Caki2 (cell line): ENCODE measurements around the gene SLC35F2. TPM values are rescaled to one million over a fixed set of nuclear protein-coding genes. Genes with fewer than 3 reads are reported as not detected.
"Not testable (repeated sequence)": the region's sequence is repeated elsewhere in the genome, so short reads cannot be mapped to it uniquely, and the experiment has no call there.

Experiments
- DNase-seq: peaks from one replicate; pipeline ENCODE4 v3.0.0-alpha.2; 2015; ENCODE audit warnings: low read depth
- in situ Hi-C: cut with HindIII; loops from 2 replicates; pipeline ENCODE4 v1.10.0; 2016; ENCODE audit warnings: low sequenced_read_pairs, low pct_unique_long_range_greater_than_20kb, mixed read lengths
- total RNA-seq: library from RNA; depleted of rRNA; stranded (reverse); fragments of >200 nt; shearing (Covaris generic); gene quantifications from 2 replicates; pipeline ENCODE4 v1.2.3, GENCODE V29; 2014; ENCODE audit warnings: low replicate concordance

SLC35F2 gene
- total RNA-seq, 1 experiment from 2014 or later, result 32.0 TPM

DNA sequence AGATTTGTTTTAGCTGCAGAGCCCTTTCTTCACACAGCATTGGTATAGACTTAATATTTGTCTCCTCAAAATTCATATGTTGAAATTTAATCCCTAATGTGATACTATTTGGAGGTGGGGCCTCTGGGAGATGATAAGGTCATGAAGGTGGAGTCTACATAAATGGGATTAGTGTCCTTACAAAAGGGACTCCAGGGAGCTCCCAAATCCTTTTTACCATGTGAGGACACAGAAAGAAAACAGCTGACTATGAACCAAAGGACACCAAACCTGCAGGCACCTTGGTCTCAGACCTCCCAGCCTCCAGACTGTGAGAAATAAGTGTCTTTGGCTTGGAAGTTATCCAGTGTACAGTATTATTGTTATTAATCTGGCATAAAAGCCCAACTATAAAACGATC is 10.2 kb downstream of the SLC35F2 start:
- in situ Hi-C loops, result no loop called here
- DNase-seq, result no peak

DNA sequence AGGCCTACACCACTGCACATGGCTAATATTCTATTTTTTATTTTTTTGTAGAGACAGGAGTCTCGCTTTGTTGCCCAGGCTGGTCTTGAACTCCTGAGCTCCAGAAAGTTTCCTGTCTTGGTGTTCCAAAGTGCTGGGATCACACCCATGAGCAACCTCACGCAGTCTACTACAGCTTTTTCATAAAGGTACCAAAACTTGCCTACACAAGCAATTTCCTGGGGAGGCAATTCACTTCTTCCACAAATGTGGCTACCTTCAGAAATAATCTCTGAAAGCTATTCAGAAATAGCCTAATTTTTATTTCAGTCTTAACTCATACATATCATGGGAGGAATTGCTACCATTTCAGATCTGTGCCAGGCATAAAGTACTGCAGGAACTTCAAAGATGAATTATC is 11.4 kb downstream of the SLC35F2 start:
- no peak for DNase-seq
- in situ Hi-C loops, result no loop called here

DNA sequence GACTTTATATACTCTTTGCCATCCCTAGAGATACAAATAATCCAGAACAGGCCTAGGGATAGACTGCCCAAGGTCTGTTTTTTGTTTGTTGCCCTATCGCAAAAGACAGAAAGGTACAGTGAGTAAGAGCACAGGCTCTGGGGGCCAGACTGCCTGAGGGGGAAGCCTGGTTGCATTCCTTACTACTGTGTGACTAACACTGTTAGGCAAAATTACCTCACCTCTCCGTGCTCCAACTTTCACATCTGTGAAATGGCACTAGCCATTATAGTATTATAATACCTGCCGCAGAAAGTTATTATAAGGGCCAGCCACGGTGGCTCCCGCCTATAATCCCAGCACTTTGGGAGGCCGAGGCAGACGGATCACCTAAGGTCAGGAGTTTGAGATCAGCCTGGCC is 14.5 kb downstream of the SLC35F2 start:
- peak; percentile 16 for DNase-seq
- in situ Hi-C loops, result no loop called here

DNA sequence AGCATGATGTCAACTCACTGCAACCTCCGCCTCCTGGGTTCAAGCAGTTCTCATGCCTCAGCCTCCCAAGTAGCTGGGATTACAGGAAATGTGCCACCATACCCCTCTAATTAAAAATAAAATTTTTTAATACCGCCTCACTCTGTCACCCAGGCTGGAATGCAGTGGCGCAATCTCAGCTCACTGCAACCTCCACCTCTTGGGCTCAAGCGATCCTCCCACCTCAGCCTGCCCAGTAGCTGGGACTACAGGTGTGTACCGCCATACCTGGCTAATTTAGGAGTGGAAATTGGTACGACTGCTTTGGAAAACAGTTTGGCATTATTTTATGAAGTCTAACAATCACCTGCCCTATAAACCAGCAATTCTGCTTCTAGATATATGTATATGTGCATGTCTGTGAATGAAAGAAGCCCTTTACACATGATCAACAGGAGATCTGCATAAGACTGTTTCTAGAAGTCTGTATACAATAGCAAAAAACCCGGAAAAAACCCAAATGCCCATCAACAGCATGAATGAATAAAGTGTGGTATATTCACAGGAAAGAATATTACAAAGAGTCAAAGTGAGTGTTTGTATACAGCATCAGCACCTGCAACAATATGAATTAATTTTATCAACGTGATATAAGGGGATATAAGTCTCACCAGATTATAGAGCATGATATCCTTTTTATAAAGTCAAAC is 16.0 kb downstream of the SLC35F2 start:
- in situ Hi-C loops, result no loop called here
- DNase-seq, result no peak

DNA sequence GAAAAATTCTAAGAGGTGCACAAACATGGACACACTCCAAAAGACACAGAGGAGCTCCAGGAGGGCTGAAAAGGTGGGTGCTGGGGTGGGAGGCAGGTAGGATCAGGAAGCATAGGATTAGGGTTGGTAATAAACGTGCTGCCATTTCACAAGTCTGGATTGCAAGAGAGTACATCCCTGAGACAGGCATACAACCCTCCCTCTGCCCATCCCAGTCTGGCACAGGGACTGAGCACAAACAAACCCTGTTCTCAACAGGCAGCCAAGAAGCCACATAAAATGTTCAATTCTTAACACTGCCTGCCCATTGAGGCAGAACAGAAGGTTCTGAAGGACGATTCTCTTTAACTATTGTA is 18.5 kb downstream of the SLC35F2 start:
- no peak for DNase-seq
- in situ Hi-C loops, result no loop called here

DNA sequence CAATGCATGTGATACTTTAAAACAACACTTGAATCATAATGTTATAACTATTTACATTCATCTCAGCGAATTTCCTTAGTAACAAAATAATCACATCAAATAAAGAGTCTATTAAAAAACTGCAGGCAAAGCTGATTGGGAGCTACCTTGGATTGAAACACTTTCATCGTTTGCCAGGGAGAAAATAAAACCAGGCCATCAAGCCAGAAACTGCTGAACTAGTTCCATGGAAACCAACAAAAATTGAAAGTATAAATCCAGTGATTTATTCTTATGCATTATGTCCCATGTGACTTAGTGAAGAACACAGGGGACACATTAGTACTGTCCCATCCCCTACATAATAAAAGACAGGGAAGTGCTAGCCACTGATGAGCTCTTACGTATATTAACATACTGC is 21.7 kb downstream of the SLC35F2 start:
- no peak for DNase-seq
- in situ Hi-C loops, result no loop called here

DNA sequence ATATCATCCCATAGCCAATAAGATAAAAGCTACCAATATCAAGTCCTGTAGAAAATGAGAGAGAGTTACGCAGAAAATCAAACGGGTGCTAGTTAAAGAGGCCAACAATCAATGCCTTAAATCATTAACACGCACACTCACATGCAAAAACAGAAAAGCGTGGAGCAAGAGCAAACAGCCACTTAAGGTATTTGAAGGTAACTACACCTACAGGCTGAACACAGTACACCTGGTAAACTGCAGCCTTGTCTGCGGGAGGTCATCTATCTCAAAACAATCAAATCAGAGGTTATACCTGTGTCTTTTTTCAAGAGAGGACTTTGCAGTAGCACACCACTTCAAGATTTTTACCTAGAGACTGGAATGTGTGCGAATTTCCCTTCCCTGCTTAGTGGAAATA is 23.6 kb downstream of the SLC35F2 start:
- in situ Hi-C loops, result no loop called here
- DNase-seq, result no peak

DNA sequence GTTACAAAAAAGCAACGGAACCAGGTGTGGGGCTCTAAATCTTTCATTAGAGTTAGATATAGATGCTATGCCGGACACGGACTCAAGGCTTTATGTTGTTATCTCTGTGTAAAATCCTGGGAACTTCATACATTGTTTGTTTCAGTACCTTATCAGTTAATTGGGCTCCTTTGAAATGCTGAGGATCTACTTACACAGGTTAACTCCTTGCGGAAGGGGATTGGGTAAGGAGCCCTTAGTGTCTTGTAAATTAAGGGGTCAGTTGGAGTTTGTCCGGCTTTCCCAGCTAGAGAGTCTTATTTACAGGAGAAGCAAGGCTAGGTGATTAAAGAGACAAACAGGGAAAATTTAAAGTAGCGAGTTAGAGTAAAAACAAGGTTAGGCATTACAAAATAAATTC is 24.7 kb downstream of the SLC35F2 start:
- DNase-seq, in situ Hi-C loops: not testable (repeated sequence)

DNA sequence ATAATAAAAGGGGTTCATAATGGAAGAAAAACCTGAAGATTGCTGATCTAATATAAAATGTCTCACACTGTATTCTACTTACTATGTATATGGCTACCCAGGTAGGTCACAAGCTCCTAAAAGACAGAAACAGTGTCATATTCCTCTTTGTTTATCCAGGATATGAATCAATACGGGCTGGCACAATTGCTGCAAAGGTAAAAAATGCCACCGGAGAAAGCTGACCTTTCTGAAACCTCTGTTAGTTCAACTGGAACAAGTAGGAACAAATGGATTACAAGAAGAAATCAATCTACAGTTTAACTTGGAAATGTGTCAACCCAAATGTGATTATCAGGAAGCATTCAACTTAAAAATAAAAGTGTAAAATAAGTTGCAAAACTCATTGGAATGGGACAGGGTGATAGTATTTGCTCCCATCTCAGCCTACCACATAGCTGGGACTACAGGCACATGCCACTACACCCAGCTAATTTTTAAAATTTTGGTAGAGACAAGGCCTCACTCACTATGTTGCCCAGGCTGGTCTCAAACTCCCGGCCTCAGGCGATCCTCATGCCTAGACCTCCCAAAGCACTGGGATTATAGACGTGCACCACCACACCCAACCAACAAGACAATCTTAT is 27.6 kb downstream of the SLC35F2 start:
- peak; percentile 33 for DNase-seq
- in situ Hi-C loops, result no loop called here

DNA sequence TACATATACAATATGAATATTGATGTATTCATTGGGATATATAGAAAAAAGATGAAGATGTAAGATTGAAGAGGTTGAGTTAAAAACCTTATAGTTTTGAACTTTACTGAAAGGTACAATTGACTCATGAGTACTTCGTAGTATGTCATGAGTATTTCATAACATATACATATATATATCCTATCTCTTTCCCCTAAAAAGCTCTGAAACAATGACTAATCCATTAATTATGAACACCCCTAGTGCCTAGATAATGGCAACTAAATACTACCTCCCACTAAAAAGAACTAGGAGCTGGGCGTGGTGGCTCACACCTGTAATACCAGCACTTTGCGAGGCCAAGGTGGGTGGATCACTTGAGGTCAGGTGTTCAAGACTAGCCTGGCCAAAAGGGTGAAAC is 31.5 kb downstream of the SLC35F2 start:
- in situ Hi-C loops, result no loop called here
- no peak for DNase-seq

DNA sequence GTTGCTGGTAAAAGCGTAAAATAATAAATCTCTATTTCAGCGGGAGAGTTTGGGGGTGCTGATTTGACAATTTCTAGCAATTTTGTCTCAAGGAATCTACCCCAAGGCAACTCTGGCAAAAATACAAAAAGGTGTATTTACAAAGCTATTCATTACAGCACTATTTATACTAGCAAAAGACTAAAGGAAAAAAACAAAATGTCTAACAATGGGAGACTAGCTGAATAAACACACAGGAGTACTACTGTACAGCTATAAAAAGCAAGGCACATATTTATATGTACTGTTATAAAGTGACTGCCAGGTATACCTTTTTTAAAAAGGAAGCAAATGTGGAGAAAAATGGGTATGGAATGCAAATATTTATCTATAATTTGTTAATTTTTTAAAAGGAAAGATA is 32.7 kb downstream of the SLC35F2 start:
- in situ Hi-C loops, result no loop called here
- no peak for DNase-seq

DNA sequence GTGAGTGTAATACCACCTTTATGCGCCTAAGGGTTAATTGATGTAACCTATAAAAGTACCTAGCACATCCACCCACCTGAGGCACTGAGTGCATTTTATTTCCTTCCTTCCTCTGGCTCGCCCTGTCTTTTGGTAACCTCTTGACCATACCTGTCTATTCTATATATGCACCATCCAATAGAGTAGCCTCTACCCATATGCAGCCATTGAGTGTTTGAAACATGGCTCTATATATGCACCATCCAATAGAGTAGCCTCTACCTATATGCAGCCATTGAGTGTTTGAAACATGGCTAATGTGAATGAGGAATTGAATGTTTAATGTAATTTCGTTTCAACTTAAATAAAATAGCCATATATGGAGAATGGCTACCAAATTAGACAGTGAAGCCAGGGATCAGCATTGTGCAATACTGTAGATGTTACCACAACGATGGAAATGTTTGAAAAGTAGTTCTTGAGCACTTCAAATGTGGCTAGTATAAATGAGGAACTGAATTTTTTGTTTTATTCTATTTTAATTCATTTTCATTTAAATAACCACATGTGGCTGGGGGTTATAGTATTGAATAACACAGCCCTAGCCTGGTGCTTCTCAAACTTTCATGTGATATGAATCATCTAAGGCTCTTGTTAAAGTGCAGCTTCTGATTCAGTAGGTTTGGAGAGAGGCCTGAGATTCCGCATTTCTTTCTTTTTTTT is 33.8 kb downstream of the SLC35F2 start:
- no peak for DNase-seq
- in situ Hi-C loops, result no loop called here

DNA sequence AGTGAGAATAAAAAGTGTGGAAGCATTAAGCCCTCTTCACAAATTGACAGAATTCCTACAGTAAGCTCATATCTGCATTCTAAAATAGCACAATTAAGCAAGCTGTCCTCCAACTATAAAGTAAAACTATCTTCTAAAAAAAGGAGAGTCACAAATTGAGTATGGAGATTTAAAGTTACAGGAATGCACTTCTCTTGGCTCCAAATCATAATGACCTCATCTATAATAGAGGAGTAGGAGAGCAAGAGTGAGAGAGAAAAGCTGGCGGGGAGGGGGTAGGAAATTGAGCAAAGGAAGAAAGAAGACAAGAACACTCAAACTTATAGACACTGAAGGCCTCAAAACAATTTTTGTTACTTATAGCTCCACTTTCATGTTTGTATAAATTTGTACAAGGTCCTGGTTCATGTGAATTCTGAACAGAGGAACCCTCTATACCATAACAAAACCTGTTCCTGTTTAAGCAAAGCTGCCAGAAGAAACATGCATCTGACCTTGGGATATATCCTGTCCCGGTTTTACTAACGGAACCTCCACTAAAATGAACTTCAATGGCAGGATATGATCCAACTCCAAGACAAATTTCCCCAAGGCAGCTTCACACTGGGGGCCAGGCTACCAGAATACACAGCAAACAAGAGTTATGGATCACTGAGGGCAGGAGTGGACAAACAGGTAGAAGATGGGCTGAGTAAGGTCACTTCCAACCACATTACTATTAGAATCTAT is 37.2 kb downstream of the SLC35F2 start:
- in situ Hi-C loops, result no loop called here
- no peak for DNase-seq

DNA sequence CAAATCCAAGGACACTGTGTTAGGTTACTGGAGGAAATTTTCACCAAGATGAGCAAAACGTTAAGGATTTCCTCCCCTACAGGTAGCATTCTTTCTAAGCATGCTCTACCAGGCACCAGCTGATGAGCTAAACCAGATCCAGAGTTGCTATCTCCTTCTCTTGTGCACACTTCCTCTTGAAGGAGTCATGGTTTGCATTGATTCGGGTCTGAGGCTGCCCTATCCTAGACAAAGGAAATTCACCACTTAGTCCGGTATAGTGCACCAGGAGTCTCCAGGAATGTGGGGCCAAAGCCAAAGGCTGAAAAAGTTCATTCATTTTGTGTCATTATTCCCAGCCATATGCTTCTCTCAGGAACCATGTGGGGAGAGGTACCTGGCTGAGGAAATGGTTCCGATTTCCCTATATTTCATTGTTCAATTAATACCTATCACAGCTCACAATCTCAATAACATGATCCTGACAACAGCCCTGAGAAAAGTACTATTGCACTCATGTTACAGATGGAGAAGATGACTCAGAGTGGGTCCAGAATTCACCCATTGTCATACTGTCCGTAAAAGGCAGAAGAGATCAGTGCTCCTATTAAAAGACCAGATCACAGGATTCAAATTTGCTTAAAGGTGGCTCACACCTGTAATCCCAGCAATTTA is 39.1 kb downstream of the SLC35F2 start:
- DNase-seq, result no peak
- in situ Hi-C loops, result no loop called here

DNA sequence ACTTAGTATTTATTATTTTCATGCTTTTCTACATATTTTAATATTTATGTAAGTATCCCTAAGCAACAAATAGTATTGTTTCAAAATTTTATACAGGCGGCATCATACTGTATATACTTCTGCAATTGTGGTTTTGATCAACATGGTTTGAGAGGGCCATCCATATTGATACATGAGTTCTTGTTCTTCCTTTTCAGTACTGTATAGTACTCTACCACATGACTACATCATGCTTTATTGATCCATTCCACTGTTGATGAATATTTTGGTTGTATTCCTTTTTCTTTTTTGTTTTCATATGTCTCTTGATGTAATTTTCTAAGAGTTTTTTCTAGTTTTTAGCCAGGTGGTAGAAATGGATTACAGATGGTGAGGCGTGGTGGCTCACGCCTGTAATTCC is 40.1 kb downstream of the SLC35F2 start:
- no peak for DNase-seq
- in situ Hi-C loops, result no loop called here

DNA sequence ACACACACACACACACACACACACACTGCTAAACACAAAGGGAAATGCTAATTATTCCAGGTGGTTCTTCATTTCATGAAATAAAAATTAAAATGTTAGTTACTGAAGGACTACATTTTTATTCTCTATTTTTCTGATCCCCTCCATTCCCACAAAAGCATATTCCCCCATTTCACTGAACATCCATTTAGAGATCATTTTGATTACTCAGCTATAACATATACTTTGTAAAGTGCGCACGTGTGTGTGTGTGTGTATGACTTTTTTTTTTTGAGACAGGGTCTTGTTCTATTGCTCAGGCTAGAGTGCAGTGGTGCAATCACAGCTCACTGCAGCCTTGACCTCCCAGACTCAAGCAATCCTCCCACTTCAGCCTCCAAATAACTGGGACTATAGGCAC is 42.6 kb downstream of the SLC35F2 start:
- in situ Hi-C loops, result no loop called here
- DNase-seq, result no peak

DNA sequence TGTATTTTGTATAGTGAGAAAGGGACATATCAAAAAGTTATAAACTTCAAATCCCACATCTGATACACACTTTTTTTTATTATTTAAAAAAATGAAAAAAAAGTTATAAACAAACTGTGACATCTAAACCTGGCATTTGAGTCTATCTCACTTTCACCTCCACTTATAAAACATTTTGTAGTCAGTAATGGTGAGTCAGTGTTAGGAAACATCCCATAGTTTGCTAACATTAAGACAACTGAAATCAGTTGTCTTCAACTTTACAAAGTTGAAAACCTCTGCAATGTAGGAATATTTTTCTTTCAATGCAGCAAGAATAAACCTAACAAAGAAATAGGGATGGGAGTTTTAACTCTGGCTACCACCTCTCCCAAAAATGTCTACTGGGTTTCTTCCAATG is 47.7 kb downstream of the SLC35F2 start:
- in situ Hi-C loops, result no loop called here

DNA sequence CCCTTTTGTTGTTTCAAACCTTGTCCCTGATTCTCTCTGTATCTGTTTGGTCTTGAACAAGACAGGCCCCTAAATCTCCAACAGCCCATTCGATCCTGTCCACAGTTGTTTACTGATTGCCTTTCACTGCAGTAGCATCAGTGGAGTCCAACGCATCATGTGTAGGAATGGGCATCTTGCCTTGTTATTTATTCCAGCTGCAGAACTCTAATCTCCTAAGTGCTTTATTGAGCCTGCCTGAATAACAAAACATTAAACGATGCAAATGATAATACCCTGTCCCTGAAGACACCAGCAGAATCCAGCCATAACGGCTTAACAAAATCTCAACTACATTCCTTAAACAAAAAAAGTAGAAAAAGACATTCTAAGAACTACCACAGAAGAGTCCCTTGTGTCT is 50.1 kb downstream of the SLC35F2 start:
- no peak for DNase-seq
- in situ Hi-C loops, result no loop called here

More for the DNA sequence above, 47.7 kb downstream of the SLC35F2 start:
- no peak for DNase-seq

DNA sequence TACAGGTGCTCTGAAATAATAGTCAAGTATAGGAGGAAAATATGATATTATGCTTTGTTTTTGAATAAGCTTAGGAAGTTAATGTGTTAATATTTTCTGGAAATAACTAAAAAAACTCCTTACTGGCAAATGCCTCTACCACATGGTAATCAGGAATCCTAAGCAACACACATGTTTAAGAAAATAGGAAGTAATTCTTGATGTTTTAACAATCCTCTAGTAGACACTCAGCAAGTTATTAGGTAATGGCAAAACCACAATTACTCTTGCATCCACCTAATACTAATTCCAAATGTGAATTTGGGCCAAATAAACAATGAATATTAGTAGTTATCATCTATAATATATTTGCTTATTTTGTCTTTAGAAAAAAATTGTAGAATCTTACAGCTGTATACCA is 53.6 kb downstream of the SLC35F2 start:
- in situ Hi-C loops, result no loop called here
- no peak for DNase-seq
